ENCODE data around the gene SLC25A1.

SLC25A1 gene

GRCh38 chr22:19182472-19183157 lies 4.1 kb upstream of the SLC25A1 start:
- no peak for DNase-seq

GRCh38 chr22:19181786-19182471 lies 3.4 kb upstream of the SLC25A1 start:
- no peak for DNase-seq

- DNase-seq, result no peak
Measured at GRCh38 chr22:19180740-19181410, 2.3 kb upstream of the SLC25A1 start.

GRCh38 chr22:19180234-19180633 lies 1.7 kb upstream of the SLC25A1 start:
- DNase-seq, result no peak

GRCh38 chr22:19179497-19180048 lies 1.0 kb upstream of the SLC25A1 start:
- no peak for DNase-seq

DNA sequence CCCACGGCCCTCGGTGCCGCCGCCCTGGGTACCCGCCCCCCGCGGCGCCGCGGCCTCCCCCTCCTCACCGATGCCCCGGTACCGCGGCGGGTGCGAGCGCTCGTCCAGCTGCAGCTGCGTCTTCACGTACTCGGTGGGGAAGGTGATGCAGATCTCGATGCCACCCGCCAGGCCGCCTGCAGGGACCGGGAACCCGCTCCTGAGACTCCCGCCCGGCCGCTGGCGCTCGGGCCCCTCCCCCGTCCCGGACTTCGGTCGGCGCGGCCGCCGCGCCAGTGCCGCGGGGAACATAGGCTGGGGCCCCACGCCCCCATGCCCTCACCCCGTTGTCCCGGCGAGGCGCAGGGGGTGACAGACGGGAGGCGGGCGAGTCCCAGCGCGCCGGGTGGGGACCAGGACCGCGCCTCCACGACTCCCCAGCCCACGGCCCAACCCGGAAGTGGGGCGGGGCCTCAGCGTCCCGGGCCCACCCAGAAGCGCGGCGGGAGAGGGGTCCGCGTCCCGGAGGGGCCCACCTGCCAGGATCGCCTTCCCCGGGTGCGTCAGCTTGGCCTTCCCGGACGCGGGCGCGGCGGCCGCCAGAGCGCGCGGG lies 375 bp downstream of the SLC25A1 start:
- DNase-seq, result peak; percentile 82

DNA sequence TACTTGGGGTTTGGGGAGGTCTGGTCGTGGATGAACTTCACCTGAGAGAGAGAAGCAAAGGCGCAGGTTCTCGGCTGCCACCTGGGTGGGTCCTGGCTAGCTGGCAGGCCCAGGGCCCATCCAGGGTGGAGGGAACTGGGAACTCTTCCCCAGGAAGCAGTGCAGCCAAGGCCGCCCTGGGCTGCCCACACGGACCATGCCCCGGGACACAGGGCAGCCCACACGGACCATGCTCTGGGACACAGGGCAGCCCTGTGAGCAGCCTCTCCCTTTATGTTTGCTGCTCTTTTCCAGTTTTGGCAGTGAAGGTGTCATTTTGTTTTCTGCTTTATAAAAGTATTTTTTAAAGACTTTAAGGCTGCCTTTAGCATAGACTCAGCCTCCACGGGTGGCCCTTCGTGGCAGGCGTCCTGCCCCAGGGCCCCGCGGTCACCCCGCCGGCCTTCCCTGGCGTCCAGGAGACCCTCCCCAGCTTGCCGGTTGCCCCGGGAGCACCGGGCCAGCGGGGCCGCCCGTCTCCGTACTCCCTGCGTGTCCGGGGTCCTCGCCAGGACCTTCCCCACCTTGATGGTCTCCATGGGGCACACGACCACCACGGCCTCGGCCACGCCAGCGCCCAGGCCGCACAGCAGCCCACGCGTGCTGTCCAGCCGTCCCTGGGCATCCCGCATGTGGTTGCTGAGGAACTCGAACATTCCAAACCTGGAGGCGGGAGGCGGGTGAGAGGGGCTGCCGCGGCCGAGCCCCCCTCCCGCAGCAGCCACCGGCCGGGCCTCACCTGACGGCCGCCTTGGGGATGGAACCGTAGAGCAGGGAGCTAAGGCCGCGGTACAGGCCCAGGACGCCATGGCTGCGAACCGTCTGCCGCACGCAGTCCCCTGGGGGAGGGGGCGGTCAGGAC lies 1.1 kb downstream of the SLC25A1 start:
- DNase-seq, result no peak

GRCh38 chr22:19176732-19177131 lies 1.8 kb downstream of the SLC25A1 start:
- DNase-seq, result no peak

DNA sequence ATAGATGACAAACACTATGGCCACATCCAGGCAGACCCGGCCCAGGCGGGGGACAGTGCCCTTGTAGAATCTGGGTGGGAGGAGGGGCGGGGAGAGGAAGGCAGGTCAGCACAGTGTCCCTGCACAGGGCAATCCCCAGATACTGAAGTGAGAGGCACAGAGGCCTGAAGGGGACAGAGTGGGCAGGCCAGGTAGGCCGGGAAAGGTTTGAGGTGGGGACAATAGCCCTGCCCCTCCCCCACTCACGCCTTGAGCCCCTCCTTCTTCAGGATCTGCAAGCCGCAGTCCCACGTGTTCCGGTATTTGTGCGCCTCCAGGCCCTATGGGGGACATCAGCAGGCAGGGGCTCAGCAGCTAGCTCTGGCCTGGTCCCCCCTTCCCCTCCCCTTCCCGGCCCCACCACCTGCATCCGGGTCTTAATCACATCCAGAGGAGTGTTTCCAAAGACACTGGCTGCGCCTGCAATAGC lies 2.3 kb downstream of the SLC25A1 start:
- no peak for DNase-seq

DNA sequence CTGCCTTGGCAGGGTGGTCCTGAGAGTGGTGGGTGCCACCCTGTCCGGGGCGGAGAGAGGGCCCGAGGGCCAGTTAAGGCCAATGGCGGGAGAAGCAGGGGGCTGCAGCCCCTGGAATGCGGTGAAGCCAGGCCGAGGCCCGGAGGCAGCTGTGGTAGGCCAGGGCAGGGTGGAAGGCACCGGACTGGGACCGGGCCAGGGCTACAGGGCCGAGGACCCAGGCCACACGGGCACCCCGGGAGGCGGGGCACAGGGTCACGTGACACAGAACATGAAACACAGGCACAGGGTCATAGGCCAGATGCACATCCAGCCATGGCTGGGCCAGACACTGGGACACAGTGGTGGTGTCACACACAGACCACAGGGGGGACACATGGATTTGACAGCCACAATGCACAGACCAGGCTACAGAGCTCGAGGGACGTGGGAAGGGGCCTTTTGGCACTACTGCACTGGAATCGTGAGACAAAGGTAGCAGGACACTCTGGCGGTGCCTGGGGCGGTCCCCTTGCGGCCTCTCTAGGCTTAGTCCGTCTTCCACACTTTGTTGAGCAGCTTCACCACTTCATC lies 2.8 kb downstream of the SLC25A1 start:
- no peak for DNase-seq

GRCh38 chr22:19175026-19175601 lies 3.4 kb downstream of the SLC25A1 start:
- DNase-seq, result no peak

GRCh38 chr22:19174106-19175025 lies 4.2 kb downstream of the SLC25A1 start:
- no peak for DNase-seq

DNA sequence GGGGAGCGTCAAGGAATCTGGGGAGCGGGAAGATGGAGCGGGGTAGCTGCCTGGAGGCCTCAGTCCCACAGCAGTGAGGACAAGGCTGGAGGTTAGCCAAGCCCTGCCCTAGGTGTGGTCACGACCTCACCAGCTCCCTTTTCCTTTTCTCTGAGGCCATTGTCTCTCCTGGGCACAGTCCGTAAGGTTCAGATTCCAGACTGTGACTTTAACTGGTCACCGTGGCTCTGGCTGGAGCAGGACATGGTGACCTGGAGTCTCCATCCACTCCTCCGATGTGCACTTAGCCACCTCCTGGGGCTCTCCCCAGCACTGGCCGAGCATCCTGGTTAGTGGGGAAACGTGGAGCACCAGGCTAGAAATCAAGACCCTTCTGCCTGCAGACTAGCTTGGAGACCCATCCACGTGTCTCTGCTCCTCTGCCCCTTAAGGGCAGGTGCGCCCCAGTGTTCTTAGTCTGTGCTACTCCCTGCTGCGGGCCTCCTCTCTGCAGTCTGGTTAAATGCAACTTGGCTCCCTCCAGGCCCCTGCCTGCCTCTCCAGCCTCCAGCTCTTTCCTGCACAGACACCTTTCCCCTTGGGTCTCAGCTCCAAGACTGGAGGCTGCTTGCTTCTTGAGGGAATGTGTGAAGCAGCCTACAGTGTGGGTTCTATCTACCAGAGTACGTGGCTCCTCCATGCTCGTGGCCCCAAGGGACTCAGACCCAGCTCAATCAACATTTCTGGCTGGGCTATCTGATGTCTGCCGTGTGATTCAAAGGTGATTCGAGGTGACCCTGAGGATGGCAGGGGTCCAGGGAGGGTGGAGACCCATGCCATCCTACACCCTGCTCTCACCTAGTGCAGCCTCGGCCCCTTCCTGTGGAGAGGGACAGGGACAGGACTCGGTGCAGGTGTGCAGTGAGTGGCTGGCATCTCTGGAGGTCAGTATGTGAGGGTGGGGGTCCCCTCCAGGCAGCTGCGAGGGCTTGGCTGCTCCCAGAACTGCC lies 5.2 kb downstream of the SLC25A1 start:
- DNase-seq, result no peak

GRCh38 chr22:19172213-19173046 lies 6.1 kb downstream of the SLC25A1 start:
- no peak for DNase-seq

GRCh38 chr22:19169947-19170318 lies 8.6 kb downstream of the SLC25A1 start:
- DNase-seq, result no peak

DNA sequence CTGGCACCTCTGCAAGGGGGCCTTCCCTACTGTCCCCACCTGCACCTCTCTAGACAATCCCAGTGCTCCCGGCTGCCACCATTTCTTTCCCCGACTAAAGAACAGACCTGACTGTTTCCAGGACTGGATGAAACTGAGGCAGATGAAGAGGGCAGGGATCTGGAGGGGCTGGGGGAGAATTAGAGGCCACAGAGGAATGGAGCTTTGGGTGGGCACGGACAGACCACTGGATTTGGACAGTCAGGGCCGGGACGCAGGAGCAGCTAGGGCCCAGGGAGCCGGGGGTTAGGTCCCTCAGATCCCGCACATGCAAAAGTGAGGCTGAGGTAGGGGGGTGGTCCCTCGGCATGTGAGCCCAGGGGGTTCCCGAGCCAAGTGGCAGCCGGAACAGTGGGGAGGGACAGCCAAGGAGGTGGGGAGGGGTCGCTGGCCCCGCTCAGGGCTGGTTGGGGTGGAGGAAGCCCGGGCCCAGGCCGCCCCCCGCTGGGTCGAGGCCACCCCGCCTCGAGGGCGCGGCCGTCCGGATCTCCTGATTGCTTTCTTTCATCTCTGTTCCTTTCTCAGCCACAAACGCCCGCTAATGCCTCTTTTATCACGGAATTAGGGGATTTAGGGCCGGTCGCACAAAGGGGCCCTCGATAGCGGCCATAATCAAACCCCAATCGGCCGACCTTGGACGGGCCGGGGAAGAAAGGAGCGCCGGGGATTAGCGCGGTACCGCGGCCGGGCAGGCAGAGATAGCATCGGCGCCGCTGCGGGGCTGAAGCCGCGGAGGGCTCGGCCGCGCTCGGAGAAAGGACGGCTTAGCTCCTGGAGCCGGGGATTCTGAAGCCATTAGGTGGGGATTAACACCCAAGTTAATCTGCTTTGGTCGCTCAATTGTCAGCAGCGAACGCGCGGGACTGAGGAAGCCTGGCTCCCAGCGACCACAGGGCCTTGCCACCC lies 9.3 kb downstream of the SLC25A1 start:
- no peak for DNase-seq
